ENCODE data around the gene LINGO4.
"Not testable (repeated sequence)": the region's sequence is repeated elsewhere in the genome, so short reads cannot be mapped to it uniquely, and the experiment has no call there.

LINGO4 gene

GRCh38 chr1:151809985-151810556 is 4.9 kb upstream of the LINGO4 start:
- DNase-seq, result no peak

DNA sequence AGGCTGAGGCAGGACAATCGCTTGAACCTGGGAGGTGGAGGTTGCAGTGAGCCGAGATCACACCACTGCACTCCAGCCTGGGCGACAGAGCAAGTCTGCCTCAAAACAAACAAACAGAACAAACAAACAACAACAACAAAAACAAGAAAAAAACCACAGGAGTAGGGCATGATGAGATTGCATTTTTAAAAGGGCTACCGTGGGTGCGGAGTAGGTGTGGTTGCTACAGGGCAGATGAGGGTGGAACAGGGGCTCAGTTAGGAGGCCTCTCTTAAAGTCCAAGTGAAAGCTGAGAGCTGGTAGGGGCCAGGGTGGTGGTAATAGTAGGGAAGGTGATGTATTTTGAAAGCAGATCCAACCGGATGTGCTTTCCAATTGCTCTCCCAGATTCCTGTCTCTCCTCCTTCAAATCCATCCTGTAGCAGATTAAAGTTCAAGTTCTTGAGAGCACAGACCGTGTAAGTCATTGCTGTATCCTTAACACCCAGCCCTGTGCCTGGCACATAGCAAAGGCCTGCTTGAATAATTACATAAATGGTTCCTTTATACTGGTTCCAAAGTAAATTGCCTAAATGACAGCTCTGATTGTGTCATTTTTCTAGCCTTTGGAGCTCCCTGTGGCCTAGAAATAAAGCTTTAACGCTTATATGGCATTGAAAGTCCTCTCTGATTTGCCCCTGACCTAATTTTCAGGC is 4.2 kb upstream of the LINGO4 start:
- DNase-seq, result no peak

- DNase-seq, result no peak
These were observed 2.5 kb upstream of the LINGO4 start for GRCh38 chr1:151807766-151808165.

DNA sequence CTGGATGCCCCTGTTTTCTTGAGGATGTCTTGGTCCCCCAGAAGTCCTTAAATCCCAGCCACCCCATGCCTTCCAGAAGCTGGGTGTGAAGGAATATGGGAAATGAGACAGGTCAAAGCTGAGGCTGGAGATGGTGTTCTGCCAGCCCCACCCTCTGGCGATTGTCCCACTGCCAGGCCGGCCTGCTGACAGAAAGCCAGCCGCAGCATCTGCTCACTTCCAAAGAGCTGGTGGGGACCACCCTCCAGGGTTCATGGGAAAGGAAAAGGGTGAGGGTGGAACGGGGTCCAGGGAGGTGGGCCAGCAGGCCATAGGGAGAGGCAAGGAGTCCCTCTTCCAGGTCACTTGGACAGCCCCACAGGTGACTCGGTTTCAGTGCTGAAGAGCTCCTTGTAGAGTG is 1.9 kb upstream of the LINGO4 start:
- DNase-seq, result no peak

DNA sequence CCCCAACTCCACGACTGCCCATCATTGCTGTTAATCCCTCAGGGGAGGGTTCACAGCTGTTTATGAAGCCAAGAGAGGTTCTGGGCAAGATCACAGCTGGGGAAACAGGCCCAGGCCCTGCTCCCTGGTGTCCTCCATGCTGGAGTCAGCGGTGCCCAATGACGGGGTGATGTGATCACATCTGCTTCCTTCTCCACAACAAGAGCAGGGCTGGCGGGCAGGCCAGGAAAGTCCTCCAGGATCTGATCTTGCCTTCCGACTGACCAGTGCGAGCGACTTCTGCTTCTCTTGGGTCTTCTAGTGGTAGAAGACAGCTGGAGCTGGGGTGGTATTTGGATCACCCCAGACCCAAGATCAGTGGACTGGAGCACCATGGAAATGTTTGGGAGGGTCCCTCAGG is 951 bp upstream of the LINGO4 start:
- DNase-seq, result no peak

GRCh38 chr1:151803915-151804314 is 1.3 kb downstream of the LINGO4 start:
- no peak for DNase-seq

DNA sequence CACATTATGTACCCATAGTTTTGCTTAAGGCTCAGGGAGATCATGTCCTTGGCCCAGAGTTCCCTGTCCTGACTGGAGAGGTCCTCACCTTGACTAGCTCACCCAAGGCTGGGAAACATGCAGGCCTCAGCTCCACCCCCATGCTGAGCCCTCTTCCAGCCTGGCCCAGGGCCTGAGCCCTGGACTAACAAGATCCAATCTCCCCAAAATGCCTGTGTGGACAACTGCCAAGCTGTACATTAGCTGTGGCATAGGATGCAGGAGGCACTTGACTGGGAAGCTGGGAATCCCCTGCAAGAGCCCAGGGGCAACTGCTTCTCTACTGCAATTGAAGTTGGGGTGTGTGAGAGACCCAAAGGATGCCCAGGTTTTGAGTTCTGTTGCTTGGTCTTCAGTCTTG is 2.1 kb downstream of the LINGO4 start:
- no peak for DNase-seq

DNA sequence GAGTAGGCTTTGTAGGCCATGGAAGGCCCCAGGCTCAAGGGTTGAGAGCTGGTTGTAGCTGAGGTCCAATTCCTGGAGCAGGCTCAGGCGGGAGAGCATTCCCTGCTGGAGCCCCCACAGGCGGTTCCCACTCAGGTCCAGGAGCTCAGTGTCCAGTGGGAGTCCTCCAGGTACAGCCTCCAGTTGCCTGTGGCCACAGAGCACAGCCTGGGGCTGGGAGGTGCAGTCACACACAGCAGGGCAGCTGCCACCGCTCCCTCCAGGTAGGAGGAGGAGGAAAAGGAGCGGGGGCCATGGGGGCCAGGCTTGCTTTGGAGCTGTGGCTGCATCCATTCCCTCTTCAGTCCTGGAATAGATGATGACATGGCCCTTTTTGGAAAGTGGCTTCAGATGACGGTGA is 2.8 kb downstream of the LINGO4 start:
- no peak for DNase-seq

- no peak for DNase-seq
These were observed 3.4 kb downstream of the LINGO4 start for GRCh38 chr1:151801846-151802245.

DNA sequence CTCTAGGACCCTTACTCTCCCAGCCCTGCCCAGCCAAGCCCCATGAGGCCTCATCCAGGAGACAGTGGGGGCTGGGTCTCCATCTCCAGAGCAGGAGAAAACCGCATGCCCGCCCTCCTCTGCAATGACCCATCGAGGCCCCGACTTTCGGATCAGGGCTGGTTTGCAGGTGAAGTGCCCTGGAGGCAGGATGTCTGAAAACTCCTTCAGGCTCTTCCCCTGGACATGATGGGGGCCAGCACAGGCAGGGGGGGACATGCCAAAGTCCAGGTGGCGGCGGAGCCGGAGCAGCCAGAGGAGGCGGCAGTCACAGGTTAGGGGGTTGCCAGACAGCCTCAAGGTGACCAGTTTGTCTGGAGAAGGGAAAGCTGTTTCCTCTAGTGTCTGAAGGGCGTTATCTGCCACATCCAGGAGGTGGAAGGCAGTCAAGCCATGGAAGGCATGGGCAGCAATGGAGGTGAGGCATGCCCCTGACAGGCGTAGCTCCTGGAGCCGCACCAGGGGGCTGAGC is 3.9 kb downstream of the LINGO4 start:
- no peak for DNase-seq

GRCh38 chr1:151800830-151801229 is 4.4 kb downstream of the LINGO4 start:
- DNase-seq, result no peak

GRCh38 chr1:151799179-151800022 is 5.8 kb downstream of the LINGO4 start:
- no peak for DNase-seq

DNA sequence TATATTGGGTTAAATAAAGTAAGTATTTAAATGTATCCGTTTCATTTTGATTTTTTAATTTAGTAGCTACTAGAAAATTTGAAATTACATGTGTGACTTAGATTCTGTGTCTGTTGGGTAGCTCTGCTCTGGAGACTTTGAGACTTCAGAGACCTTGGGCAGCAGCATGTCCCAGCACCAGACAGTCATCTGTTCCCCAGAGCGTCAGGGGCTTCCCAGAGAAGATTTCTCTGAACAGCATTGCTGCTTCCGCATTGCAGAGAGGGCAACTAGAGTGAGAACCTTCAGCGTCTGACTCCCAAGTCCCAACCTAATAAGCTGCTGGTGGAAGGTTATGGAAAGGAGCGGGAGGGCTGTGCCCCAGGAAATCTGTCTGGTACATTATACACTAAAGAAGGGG is 6.6 kb downstream of the LINGO4 start:
- no peak for DNase-seq

- no peak for DNase-seq
These were observed 14.1 kb downstream of the LINGO4 start for GRCh38 chr1:151790940-151791651.

- peak; percentile 99 for DNase-seq
These were observed 14.9 kb downstream of the LINGO4 start, which contains the start of gene TDRKH for GRCh38 chr1:151790071-151790939. Gene TDRKH (minus strand): TSS chr1:151790500. CDS start chr1:151783022, 7,478 bp downstream.

GRCh38 chr1:151787689-151788088 is 17.5 kb downstream of the LINGO4 start:
- no peak for DNase-seq

DNA sequence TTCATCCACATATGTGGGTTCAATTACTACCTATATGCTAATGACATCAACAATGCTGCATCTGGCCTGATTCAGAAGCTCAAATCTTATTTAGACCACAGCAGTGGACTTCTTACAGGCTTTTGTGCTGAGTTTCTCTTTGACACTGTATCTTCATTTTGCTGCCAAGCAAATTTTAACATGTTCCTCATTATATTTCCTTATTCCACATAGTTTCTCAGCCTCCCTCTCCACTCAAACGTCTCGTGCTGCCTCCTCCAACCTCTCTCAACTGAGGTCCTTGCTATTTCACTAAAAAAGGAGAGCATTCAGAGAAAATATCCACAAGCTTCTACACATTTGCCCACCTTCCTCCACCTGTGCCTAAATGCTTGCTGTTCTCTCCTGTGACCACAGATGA is 21.4 kb downstream of the LINGO4 start:
- no peak for DNase-seq

DNA sequence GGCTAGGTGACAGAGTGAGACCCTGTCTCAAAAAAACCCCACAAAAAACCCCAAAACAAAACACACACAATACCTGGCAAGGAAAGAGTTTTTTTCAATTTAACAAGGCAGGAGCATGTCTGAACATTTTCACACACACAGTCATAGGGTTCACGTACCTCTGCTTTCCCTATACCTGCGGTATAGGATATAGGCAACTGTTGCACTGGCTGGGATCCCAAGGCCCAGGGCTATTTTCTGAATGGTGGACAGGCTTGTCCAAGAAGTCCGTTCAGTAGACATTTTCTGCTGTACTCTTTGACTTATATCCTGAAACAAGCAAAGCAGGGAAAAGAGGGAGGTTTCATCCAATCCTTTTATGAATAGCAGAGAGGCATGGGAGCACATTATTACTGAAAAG is 22.5 kb downstream of the LINGO4 start:
- no peak for DNase-seq

GRCh38 chr1:151782026-151782425 is 23.2 kb downstream of the LINGO4 start:
- not testable (repeated sequence) for DNase-seq

DNA sequence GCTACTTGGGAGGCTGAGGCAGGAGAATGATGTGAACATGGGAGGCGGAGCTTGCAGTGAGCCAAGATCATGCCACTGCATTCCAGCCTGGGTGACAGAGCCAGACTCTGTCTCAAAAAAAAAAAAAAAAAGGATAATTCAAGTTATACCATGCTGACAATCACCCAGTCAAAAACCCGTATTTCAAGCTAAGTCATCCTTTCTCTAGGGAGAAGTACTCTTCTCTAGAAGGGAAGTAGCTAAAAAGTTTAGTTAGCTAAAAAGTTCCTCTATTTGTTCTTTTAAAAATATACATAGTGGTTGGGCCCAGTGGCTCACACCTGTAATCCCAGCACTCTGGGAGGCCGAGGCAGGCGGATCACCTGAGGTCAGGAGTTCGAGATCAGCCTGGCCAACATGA is 24.5 kb downstream of the LINGO4 start:
- DNase-seq, result not testable (repeated sequence)

DNA sequence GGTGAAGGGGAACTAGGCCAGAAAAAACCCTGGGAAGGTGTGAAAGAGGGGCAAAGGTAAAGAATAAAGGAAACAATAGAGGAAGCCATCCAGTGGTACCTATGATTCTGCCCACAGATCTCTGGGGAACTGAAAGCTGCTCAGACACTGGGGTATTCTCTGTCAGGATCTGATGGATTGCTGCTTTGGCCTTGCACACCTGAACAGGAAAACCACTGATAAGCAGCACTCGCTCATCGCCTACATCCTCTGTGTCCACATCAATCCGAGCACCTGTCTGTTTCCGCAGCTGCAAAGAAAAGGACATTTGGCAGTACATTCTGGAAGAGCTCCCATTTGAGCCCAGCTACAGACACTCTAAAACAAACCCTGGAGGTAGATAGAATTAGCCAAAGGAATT is 25.4 kb downstream of the LINGO4 start:
- no peak for DNase-seq

DNA sequence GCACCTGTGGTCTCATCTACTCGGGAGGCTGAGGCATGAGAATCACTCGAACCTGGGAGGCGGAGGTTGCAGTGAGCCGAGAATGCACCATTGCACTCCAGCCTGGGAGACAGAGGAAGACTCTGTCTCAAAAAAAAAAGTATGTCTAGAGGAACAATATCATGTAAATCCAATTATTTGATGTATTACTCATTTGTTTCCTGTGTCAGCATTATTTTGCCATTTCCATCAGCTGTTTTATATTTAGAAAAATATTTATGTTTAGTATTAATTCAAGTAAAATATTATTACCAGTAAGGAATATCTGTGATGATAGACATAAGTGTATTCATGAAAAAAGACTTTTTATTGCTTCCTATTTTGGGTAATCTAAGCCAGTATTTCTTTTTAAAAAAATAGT is 27.9 kb downstream of the LINGO4 start:
- no peak for DNase-seq
